HG02852 (cell line): ENCODE data around the gene RASA4.
"Not testable (repeated sequence)": the region's sequence is repeated elsewhere in the genome, so short reads cannot be mapped to it uniquely, and the experiment has no call there.

Source experiments
- ATAC-seq: cut with Tn5 transposase; IDR thresholded peaks from one replicate; pipeline ENCODE4 v1.9.1; 2021; ENCODE audit warnings: mild to moderate bottlenecking, moderate library complexity; ENCODE audit not compliant: unreplicated experiment

RASA4 gene

GRCh38 chr7:102616507-102617125 is at the start of gene RASA4:
TSS of gene RASA4 (minus strand) at chr7:102616756. CDS start at chr7:102616689, 67 bp downstream.
- peak; percentile 66 for ATAC-seq

GRCh38 chr7:102664765-102665164 is 48.2 kb upstream of the RASA4 start:
- ATAC-seq, result not testable (repeated sequence)

- ATAC-seq, result not testable (repeated sequence)
These were observed 33.4 kb upstream of the RASA4 start, which contains the start of gene SPDYE2B for GRCh38 chr7:102649924-102650323. TSS of gene SPDYE2B (plus strand) at chr7:102650319. CDS start at chr7:102652349, 2,030 bp downstream.

- ATAC-seq, result not testable (repeated sequence)
These were observed 31.3 kb upstream of the RASA4 start for GRCh38 chr7:102647813-102648212.

- ATAC-seq, result not testable (repeated sequence)
These were observed 26.8 kb upstream of the RASA4 start for GRCh38 chr7:102643404-102643803.

GRCh38 chr7:102642691-102643090 is 26.1 kb upstream of the RASA4 start, which contains the start of gene UPK3BL1:
TSS of gene UPK3BL1 (minus strand) at chr7:102642791. CDS start at chr7:102642741, 50 bp downstream.
- not testable (repeated sequence) for ATAC-seq

- peak; percentile 24 for ATAC-seq
These were observed 22.3 kb upstream of the RASA4 start for GRCh38 chr7:102638848-102639247.

- ATAC-seq, result not testable (repeated sequence)
These were observed 20.4 kb upstream of the RASA4 start for GRCh38 chr7:102636956-102637355.

- not testable (repeated sequence) for ATAC-seq
These were observed 18.8 kb upstream of the RASA4 start for GRCh38 chr7:102635354-102635753.

- not testable (repeated sequence) for ATAC-seq
These were observed 17.7 kb upstream of the RASA4 start for GRCh38 chr7:102634299-102634698.

- ATAC-seq, result not testable (repeated sequence)
These were observed 14.1 kb upstream of the RASA4 start for GRCh38 chr7:102630622-102631021.

GRCh38 chr7:102627271-102627904 is 10.8 kb upstream of the RASA4 start:
- not testable (repeated sequence) for ATAC-seq

- ATAC-seq, result not testable (repeated sequence)
These were observed 1.6 kb upstream of the RASA4 start for GRCh38 chr7:102618122-102618521.

- ATAC-seq, result not testable (repeated sequence)
These were observed 626 bp downstream of the RASA4 start for GRCh38 chr7:102615930-102616329.

GRCh38 chr7:102614873-102615272 is 1.7 kb downstream of the RASA4 start:
- ATAC-seq, result not testable (repeated sequence)

- ATAC-seq, result peak; percentile 5
These were observed 2.2 kb downstream of the RASA4 start for GRCh38 chr7:102614346-102614697.

- peak; percentile 69 for ATAC-seq
These were observed 2.8 kb downstream of the RASA4 start for GRCh38 chr7:102613575-102614345.

- ATAC-seq, result not testable (repeated sequence)
These were observed 4.8 kb downstream of the RASA4 start for GRCh38 chr7:102611675-102612325.

- peak; percentile 40 for ATAC-seq
These were observed 5.4 kb downstream of the RASA4 start for GRCh38 chr7:102611013-102611674.

- ATAC-seq, result not testable (repeated sequence)
These were observed 6.1 kb downstream of the RASA4 start for GRCh38 chr7:102610441-102610840.
